Activated CD8-positive, alpha-beta memory T cell treated with anti-CD3 and anti-CD28 coated beads for 36 hours (primary cell): Measurements from ENCODE around the gene ICE2. TPM values are rescaled to one million over a fixed set of nuclear protein-coding genes. Genes with fewer than 3 reads are reported as not detected.

Source experiments
- CTCF ChIA-PET: fragments of 350-600 bp; sonication (Branson Sonifier 250); formaldehyde crosslinking; loops from one replicate; lab custom pipeline; 2021; ENCODE audit warnings: antibody characterized with exemption; lab: Charles Lee
- POLR2A ChIA-PET: fragments of 350-600 bp; sonication (Branson Sonifier 250); formaldehyde crosslinking; loops from one replicate; lab custom pipeline; 2021; ENCODE audit warnings: antibody characterized with exemption; lab: Charles Lee
- total RNA-seq, 2 experiments: library from RNA; stranded (reverse); gene quantifications; one replicate each; pipeline ENCODE4 v1.2.3, GENCODE V29; 2021

Gene ICE2
- total RNA-seq, 2 experiments from 2014 or later = 59.9 to 61.3 TPM

DNA sequence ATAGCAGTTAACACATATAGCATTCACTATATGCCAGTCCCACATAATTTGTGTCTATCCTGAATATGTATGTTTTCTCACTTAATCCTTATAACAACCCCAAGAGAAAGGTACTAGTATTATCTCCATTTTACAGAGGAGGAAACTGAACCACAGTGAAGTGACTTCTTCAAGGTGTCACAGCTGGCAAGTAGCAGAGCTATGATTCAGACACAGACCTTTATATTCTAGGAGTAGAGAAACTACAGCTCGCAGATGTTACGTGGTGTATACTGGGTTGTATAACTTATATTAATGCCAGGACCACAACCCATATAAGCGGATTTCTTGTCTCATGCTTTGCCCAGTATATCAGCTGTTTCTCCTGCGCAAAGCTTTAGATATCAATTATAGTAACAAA lies 29.5 kb upstream of the ICE2 start:
- ChIA-PET POLR2A (interaction anchor here (0.6 to 1.3 kb wide), 5 partner anchors 13 to 393 kb away, joined by 3 to 5 read pairs (median 3); no protein-coding TSS in a partner anchor), CTCF (interaction anchor here (1.1 to 2.7 kb wide), 8 partner anchors 8 to 424 kb away, joined by 3 to 20 read pairs (median 4); no protein-coding TSS in a partner anchor)

DNA sequence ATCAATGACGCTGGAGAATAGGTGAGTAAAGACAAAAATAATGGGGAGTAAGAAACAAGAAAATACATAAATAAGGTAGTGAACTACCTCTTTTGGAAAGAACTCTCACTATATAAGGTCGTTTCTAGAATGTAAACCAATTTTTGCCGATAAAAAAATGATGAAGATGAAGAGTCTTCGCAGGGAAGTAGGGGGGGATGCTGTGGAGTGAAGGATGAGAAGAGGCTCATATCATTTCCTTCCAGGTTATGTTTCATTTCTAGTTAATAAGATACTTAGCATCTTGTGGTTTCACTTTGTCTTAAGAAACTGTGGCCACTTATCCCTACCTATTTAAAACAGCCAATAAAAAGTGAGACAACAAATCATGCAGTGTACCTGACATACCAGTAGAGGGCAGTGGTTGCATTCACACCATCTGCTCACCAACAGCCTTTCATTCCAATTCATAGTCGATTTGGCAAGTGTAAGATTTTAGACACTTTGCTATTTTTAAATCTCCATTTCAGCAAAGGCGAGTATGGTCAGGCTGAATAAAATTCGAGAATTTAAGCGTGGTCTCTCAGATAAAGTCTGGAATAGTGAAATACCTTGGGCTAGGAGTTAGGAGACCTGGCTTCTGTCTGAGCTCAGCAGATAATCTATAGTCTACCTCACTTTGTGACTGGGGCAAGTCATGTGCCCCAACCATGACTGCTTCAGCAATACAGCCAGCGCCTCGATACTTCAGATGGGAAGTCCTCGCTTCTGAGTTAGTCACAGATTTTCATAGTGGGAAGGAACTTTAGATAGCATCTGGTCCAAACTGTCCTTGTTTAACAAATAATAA lies 28.9 kb upstream of the ICE2 start:
- POLR2A ChIA-PET = interaction anchor here (0.6 to 1.3 kb wide), 4 partner anchors 13 to 394 kb away, joined by 3 to 5 read pairs (median 4); no protein-coding TSS in a partner anchor
- CTCF ChIA-PET = interaction anchor here (1.1 to 2.7 kb wide), 8 partner anchors 9 to 425 kb away, joined by 3 to 20 read pairs (median 4); no protein-coding TSS in a partner anchor

DNA sequence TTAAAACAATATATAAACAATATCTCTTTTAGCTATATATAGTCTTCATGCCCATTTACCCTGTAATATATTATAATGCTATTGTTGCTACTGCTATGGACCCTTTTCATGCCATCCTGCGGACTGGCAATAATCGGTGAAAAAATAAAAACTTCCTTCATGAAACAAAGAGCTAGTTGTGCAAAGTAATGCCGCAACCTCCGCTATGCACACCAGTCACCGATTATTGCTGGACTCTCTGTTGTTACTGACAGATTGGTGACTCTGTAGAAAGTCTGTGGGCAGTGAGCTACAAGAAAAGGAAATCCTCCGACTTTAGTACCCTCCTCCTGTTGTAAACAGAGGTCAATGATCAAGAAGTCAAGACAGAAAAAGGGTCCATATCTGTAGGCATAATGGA lies 17.9 kb upstream of the ICE2 start:
- ChIA-PET CTCF (interaction anchor here (1.0 kb wide), 1 partner anchor 24 kb away, joined by 4 read pairs; no protein-coding TSS in a partner anchor), POLR2A (no interaction called here)

DNA sequence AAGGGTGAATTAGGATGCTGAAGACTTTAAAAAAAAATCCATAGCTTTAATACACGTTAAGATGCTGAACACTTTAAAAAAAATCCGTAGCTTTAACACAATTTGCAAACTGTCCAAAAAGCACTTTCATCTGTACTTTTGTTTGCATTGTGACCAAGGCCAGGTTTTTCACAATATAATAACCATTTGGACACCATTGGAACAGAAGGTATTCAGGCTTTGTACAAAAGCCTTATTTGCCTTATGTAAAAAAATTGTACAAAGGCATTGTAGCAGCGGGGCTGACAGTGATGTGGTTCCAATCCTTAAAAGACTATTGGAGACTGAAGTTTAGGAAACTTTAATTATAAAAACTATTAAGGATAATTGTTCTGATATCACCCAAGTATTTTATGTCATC lies 15.2 kb upstream of the ICE2 start:
- ChIA-PET POLR2A (no interaction called here), CTCF (no interaction called here)

DNA sequence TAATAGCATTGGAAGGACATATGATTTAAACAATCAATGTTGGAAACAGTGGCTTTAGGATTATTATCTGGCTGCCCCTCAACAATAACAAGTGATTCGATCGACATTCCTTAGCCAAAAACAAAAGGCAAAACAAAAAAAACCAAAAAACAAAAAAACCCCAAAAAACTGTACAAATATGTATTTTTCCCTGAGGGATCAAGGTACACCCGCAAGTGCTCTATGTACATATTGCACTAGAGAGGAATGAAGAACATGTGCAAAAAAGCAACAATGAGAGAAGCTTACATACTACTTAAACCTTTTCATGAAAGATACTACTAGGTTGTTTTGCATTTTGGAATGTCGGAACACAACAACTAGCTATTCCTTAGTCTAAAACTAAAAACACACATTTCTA lies 14.2 kb upstream of the ICE2 start:
- ChIA-PET POLR2A (interaction anchor here (0.6 kb wide), 1 partner anchor 14 kb away, joined by 4 read pairs; no protein-coding TSS in a partner anchor), CTCF (no interaction called here)

DNA sequence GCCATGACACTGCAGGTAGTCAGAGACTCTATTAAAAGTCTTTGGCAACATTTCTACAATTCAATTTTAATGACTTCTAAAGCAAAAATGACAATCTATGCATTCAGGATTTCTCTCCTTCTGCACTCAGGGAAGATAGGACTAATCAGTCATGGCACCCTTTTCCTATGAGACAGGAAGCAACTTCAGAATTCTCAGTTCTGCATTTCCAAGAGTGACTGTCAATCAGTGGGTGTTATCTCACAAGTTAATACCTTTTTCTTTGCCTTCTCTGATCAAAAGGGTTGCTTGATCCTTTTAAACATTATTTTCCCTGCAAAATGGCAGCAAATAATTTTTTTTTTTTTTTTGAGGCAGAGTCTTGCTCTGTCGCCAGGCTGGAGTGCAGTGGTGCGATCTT lies 7.8 kb upstream of the ICE2 start:
- ChIA-PET CTCF (interaction anchor here (0.7 kb wide), 1 partner anchor 182 kb away, joined by 3 read pairs; no protein-coding TSS in a partner anchor), POLR2A (no interaction called here)

DNA sequence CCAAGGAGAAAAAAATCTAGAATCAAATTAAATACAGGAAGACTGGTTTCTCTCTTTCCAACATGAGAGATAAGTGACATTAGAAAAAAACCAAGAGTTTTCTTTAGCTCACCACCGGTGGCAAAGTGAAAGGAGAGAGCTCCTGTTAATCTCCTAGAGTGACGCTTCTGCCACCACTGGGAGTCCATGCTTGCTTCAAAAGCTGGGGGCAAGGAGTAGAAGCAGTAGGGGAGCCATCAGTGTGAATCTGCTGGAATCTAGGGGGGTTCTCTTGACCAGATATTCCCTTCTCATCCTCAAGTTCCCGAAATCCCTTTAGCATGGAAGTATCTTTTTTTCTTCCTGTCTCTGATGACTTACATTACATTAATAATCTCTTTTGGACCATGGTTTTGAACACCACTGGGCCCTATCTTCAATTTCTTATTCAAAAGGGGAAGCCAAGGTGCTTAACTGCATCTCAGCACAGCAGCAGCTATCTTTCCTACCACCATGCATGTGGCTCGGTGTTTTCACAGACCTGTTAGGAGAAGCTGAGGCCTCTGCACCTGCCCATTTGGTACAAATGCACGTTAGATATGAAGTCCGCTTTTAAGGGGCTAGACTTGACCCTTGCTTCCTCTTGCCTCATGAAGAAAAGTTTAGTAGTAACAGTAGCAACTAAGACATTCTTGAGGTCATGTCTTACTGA lies 6.6 kb upstream of the ICE2 start:
- CTCF ChIA-PET = interaction anchor here (0.6 kb wide), 2 partner anchors 76 to 387 kb away, joined by 3 to 5 read pairs; no protein-coding TSS in a partner anchor
- POLR2A ChIA-PET = interaction anchor here (0.5 kb wide), 1 partner anchor 104 kb away, joined by 6 read pairs; no protein-coding TSS in a partner anchor

DNA sequence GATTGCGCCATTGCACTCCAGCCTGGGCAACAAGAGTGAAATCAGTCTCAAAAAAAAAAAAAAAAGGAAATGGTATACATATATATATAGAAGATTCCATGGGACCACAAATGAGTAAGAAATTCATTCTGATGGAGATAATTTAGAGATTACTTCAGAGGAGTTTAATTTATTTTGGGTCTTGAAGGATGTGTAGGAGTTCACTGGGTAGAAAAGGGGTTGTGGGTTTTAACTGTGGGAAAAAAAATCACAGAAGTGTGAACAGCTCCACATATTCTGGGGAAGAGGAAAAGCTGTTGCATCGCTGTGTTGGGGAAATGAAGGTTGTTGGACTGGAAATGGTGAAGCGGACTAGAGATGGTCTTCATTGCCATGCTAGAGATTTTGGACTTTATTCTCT lies 4.1 kb upstream of the ICE2 start:
- POLR2A ChIA-PET = no interaction called here
- CTCF ChIA-PET = interaction anchor here (1.2 to 1.3 kb wide), 3 partner anchors 12 to 79 kb away, joined by 3 to 4 read pairs (median 3); no protein-coding TSS in a partner anchor

DNA sequence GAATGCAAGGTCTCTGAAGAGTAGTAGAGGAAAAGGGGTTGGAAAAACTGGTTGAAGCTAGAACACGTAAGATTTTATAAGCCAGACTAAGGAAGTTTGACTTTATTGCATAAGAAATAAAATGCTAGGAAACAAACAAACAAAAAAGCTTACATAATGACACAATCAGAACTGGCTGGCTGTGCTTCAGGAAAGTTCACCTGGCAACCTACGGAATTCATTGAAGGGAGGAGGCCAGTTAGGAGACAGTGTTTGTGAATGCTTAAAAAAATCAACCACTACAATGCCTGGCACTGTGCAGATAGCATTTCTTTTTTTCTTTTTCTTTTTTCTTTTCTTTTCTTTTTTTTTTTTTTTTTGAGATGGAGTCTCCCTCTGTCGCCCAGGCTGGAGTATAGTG lies 1.9 kb upstream of the ICE2 start:
- ChIA-PET CTCF (interaction anchor here (0.6 kb wide), 1 partner anchor 419 kb away, joined by 5 read pairs; no protein-coding TSS in a partner anchor), POLR2A (no interaction called here)

DNA sequence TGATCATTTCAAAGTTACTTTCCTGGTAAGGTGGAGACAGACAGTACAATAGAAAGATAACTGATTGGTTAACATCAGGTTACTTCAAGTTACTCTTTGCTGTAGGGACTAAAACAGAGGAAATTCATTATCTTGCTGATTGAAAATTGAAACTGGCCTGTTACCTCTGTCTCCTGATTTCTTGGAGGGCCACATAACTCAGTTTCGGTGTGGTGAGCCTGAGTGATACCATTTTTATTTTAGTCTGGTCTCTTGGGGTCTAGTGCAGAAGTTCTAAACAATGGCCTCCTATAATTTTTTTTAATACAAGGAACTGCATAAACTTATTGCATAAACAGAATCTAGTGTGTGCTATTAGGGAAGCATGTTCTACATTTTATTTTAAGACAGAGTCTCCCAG lies 1.2 kb upstream of the ICE2 start:
- ChIA-PET CTCF (interaction anchor here (0.6 kb wide), 1 partner anchor 420 kb away, joined by 5 read pairs; no protein-coding TSS in a partner anchor), POLR2A (interaction anchor here (0.9 to 1.0 kb wide), 2 partner anchors 41 to 82 kb away, joined by 3 to 9 read pairs; no protein-coding TSS in a partner anchor)

DNA sequence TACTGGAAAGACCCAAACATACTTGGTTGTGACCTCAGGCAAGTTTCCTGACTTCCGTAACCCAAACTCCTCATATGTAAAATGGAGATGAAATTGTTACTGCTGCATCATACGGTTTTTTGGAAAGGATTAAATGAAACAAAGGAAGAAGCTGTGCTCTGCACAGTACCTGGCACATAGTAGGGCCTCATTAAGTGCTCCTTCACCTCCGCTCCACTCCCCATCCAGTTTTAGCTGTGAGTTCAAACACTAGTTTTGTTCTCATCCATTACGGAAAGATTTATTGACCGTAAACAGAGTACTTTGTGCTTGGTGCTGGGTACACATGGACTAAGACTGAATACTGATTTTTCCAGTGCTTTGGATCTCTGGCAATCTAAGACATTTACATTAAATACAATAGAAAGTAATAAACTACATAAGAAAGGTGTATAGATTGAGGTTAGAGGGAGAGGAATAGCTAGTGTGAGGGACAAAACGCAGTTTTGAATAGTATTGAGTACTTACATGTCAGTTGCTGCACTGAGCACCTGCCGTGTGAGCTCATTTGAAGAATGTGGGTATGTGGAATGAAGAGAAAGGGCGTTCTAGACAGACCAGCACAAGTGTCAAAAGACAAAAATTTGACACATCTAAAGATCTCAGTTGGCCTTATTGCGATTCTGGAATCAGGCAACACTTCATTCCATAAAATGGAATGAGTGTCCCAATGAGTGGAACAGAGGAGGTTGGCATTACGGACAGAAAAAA lies 594 bp upstream of the ICE2 start:
- CTCF ChIA-PET = no interaction called here
- POLR2A ChIA-PET = interaction anchor here (0.9 to 1.0 kb wide), 2 partner anchors 42 to 81 kb away, joined by 3 to 9 read pairs; no protein-coding TSS in a partner anchor

DNA sequence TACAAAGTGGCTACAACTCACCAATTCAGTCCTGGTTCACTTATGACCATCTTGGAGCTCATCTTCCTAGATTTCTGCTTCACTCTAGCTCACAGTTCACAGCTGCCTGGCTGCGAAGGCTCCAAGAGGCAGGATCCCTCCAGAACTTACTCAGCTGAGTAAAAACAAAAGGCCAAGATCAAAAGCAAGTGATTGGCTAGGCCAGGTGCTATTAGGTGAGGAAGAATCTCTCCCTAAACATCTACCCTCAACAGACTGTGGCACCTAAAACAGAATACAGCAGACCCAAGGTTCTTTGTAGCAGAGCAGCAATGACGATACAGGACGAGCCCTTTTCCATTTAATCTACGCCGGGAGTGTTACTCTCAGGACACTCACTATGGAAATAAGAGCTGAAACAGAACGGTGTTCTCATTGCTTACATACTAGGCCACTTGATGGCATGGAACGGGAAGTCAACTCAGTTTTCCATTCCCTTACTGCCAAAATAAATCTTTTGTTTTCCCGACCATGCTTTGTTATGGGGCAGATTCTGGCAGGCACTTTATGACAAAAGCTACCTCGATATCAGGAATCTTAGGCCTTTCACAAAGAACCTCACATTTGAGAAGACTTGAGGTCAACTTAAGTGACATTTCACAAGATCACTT lies 901 bp downstream of the ICE2 start:
- CTCF ChIA-PET = no interaction called here
- POLR2A ChIA-PET = interaction anchor here (0.9 to 1.3 kb wide), 2 partner anchors 80 to 115 kb away, joined by 4 to 15 read pairs; partner anchors contain the start of gene ANXA2

DNA sequence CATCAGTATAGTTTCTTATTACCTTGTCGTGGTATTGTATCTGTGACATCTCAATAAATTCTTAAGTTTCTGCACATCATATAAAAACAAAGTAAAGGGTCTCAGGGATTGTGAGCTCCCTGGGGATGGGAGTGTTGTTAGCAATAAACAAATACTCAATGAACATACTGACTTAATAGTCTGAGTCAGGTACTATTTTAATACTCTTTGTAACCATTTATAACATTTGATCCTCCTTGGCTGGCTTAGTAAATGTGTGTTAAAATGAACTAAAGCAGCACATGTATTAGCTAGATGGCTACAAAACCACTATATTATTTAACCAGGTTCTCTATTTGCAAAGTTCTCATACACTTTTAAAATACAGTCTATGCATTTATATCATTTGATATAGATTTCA lies 1.8 kb downstream of the ICE2 start:
- POLR2A ChIA-PET = no interaction called here
- CTCF ChIA-PET = no interaction called here

DNA sequence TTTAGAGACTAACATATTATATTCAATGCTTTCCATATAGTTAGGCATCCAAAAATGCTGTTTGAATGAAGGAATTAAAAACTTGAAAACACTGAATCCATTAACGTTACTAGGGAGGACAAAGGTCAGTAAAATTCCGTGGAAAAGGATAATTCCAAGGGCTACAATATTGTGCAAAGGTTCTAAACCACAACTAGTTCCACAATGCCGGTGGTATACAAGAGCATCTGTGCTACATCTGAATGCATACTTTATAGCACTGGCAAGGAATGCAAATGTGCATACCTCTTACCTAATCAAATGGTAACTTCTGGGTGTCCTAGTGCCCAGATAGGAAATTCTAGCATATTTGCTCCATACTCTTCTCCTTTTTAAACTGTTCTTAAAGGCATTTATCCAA lies 2.2 kb downstream of the ICE2 start:
- POLR2A ChIA-PET = no interaction called here
- CTCF ChIA-PET = no interaction called here

DNA sequence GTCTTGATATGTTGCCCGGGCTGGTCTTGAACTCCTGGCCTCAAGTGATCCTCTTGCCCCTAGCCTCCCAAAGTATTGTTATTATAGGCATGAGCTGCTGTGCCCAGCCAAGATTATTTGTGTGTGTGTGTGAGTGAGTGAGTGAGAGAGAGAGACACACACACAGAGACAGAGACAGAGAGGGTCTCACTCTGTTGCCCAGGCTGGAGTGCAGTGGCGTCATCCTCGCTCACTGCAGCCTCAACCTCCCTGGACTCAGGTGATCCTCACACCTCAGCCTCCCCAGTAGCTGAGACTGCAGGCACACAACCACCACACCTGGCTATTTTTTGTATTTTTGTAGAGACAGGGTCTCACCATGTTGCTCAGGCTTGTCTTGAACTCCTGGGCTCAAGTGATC lies 5.8 kb downstream of the ICE2 start:
- POLR2A ChIA-PET = no interaction called here
- CTCF ChIA-PET = interaction anchor here (1.0 kb wide), 1 partner anchor 25 kb away, joined by 3 read pairs; no protein-coding TSS in a partner anchor

DNA sequence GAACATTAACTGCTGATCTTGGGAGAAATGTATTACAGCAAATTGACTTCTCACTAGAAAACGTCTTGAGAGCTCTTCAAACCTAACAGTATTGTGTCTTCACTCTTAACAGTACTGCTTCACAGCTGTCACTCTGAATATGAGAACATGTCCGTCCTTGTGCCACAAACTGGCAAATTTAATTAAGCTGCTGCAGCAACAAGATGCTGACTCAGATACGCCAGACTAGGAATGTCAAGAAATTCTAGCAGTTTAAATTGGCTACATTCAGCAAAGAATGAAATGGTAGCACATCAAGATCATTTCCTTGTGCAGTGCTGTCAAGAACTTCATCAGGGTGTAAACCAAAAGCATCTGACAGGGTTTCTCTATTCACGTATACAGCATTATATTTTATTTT lies 7.6 kb downstream of the ICE2 start:
- ChIA-PET CTCF (no interaction called here), POLR2A (no interaction called here)

DNA sequence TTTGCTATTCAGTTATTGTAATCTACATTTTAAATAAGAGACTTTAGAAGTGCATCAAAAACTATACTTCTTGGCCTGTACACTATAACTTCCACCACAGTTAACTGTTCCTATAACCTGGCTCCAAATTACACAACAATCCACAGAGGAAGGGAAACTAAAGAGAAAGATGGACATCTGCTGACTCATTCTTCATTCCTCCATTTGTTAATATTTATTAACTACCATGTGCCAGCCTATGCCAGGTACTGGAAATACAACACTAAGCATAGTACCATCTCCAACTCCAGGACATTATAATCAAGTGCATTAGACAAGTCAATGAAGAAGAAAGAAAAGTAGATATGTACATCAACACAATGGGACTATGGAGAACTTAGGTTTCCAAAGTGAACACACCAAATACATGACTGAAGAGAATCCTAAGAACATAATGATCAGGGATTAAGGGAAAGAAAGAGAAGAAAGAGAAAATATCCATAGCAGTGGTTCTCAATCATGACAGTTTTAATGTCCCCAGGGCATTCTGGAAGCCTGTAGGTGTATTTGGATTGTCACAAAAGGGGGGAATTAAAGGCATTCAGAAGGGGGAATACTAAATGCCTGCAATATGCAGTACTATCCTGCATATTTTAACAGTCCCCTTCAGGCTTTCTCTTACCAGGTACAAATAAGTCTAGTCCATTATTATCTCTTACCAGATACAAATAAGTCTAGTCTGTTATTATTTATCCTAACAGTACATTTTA lies 8.9 kb downstream of the ICE2 start:
- POLR2A ChIA-PET = no interaction called here

More for the DNA sequence above, 8.9 kb downstream of the ICE2 start:
- CTCF ChIA-PET = no interaction called here
